AG20443 (cell line): ENCODE measurements around the gene ZNRF4.
"Not testable (repeated sequence)": the region's sequence is repeated elsewhere in the genome, so short reads cannot be mapped to it uniquely, and the experiment has no call there.

Experiments used
- DNase-seq: peaks from one replicate; pipeline ENCODE4 v3.0.0; 2012; ENCODE audit warnings: low spot score, mixed read lengths

The ZNRF4 gene, protein sequence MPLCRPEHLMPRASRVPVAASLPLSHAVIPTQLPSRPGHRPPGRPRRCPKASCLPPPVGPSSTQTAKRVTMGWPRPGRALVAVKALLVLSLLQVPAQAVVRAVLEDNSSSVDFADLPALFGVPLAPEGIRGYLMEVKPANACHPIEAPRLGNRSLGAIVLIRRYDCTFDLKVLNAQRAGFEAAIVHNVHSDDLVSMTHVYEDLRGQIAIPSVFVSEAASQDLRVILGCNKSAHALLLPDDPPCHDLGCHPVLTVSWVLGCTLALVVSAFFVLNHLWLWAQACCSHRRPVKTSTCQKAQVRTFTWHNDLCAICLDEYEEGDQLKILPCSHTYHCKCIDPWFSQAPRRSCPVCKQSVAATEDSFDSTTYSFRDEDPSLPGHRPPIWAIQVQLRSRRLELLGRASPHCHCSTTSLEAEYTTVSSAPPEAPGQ

DNA sequence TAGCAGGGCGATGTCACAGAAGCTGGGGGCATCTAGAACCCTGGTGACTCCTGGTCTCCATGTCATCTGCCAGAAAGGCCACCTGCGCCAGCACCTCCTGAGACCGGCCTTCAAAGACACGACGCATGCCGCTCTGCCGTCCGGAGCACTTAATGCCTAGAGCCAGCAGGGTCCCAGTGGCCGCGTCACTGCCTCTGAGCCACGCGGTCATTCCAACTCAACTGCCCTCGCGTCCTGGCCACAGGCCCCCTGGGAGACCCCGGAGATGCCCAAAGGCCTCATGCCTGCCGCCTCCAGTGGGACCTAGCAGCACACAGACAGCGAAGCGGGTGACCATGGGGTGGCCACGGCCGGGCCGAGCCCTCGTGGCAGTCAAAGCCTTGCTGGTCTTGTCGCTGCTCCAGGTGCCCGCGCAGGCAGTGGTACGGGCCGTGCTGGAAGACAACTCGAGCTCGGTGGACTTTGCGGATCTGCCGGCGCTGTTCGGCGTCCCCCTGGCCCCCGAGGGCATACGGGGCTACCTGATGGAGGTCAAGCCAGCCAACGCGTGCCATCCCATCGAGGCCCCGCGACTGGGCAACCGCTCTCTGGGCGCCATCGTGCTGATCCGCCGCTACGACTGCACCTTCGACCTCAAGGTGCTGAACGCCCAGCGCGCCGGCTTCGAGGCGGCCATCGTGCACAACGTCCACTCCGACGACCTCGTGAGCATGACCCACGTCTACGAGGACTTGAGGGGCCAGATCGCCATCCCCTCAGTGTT, at the start of gene ZNRF4:
Gene ZNRF4, plus strand, starts transcription at position 51 of the 763 bp plus-strand sequence. Its CDS starts 75 bp downstream, at position 126.
- DNase-seq, result no peak

DNA sequence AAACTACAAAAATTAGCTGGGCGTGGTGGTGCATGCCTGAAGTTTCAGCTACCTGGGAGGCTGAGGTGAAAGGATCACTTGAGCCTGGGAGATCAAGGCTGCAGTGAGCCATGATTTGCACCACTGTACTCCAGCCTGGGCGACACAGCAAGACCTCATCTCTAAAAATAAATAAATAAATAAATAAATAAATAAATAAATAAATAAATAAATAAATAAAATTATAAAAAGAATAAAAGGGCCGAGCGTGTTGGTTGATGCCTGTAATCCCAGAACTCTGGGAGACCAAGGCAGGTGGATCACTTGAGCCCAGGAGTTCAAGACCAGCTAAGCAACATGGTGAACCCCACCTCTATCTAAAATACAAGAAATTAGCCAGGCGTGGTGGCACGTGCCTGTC, 49.0 kb upstream of the ZNRF4 start:
- not testable (repeated sequence) for DNase-seq

DNA sequence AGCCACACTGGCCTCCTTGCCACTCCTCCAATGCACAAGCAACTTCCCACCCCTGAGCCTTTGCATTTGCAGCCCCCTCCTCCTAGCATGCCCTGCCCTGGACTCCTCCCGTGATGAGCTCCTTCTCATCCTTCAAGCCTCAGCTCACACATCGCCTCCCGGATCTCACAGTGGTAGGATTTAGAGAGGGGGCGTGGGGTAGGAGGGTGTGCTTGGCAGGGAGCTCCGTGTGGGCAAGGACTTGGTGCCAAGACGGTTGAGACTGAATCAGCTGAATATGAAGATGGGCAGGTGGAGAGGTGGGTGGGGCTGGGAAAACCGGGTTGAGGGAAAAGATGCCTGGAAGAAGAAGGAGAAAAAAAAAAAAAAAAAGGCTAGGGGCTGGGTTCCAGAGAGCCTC, 48.4 kb upstream of the ZNRF4 start:
- no peak for DNase-seq

DNA sequence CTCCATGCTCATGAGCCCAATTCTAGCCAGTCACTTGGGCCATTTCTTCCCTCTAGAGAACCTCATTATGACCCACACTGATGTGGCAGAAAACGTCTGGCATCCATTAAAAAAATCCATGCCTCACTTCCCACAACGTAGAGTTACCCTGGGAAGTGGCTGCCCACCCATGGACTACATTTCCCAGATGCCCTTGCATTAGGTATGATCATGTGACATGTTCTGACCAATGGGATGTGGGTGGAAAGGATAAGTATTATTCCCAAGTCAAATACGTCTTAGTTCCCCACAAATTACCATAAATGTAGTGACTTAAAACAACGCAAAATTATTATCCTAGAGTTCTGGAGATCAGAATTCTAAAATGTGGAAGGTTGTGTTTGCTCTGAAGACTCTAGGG, 47.9 kb upstream of the ZNRF4 start:
- no peak for DNase-seq

DNA sequence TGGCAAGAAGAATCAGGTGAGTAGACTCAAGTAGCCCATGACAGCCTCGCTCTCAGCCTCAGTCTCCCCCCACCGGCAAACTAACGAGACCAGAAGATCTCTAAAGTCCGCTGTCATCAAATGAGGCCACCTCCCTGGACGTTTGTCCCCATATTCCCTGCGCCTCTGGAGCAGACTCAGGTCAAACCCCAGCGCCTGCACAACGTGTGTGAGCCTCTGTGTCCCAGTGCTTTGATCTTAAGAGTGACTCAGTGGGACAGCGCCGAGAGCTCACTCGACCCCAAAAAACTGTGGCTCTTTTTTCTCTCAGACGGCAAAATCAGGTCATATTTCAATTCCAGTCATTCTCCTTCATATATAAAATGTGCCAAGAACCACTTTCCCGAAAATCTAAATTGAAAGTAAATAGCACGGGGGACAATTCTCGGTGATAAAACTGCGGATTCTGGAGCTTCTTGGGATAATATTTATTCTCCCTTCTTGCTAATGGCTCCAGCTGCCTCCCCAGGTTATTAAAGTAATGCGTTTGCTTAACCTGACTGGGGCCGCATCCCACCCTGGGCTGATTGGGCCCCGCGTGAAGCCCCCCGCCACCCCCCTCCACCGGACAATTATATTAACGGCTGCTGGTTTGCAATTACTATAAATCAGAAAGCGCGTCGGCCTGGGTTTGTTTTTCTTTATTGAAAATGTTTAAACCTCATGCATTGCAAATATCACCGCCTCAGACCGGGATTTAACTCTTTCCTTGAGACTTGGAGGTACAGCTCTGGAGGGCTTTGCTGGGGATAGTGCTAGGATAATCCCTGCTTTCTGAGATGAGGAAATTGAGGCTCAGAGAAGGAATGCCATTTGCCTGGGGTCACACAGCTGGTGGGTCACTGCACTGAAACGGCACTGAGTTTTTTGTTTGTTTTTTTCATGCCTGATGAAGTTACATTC, 37.5 kb upstream of the ZNRF4 start:
- DNase-seq, result no peak

DNA sequence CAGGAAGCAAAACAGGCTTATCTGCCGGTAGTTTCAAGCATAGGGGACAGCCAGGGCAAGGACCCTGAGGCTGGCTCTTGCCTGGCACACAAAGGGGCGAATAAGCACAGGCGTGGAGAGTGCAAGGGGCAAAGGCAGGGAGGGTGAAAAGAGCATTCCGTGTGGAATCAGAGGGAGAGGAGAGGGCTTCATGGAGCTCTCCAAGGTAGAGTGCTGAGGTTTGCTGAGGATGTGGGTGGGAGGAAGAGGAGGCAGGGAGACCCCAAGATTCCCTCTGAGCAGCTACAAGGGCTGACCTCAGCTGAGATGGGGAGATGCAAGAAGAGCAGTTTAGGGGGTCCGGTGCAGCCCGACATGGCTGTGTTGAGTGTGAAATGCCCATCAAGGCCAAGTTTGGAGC, 36.5 kb upstream of the ZNRF4 start:
- no peak for DNase-seq

DNA sequence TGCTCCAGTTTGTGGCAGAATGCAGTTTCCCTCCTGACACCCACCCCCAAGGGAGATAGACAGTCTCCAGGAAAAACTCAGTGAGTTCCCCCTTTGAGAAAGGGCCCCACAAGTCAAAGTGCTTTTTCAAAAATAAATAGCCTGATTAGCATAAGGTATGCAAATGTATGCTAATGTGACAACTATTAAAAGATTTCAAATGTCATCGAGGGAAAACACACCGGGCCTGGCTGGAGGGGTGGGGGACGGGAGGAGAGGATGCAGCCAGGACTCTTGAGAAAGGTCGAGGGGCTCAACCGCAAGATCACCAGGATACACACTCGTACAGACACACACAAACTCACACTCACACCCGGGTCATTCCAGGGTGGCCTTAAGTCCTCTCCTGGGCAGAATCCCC, 34.3 kb upstream of the ZNRF4 start:
- no peak for DNase-seq

DNA sequence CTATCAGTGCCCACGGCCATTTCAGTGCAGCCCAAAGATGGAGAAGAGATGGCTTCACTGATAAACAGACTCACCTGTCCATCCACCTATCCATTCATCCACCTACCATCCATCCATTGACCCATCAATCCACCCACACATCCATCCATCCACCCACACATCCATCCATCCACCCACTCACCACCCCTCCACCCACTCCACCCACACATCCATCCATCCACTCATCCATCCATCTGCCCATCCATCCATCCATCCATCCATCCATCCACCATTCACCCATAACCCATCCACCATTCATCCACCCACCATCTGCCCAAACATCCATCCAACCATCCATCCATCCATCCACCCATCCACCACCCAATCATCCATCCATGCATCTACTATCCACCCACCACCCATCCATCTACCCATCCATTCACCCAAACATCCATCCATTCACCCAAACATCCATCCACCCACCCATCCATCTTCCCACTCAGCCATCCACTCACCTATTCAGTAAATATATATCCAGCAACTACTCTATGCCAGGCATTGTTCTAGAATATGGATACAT, 31.6 kb upstream of the ZNRF4 start:
- no peak for DNase-seq

DNA sequence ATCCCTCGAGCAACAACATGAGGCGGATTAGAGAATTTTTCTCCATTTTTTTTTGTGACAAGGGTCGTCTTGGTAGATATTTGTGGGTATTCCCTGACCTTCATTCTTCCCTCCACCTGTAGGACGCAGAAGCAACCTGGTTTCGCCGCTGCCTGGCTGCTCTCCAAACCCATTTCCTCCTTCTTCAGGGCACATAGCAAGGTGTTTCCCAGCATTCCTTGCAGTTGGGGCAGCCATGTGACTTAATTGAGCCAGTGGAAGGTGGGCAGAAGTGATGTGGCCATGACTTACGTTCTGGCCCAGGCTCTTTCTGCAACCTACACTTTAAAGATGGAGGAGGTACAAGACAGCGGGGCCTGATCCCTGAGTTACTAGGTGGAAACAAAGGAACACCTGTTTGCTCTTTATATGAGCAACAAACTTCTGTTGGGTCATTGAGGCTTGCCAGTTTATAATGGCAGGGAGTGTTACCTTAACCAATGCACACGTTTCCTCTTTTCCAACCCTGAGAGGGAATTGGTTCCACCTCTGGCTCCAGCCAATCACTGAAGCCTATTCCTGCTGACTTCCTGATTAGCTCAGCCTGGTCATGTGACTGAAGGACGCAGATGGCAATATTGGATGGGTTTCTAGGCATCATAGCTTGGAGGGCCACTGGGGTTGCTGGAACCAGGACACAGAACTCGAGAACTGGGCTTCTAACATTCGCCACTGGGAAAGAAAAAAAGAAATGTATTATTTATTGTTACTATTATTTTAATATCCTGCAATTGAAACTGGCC, 30.8 kb upstream of the ZNRF4 start:
- no peak for DNase-seq

DNA sequence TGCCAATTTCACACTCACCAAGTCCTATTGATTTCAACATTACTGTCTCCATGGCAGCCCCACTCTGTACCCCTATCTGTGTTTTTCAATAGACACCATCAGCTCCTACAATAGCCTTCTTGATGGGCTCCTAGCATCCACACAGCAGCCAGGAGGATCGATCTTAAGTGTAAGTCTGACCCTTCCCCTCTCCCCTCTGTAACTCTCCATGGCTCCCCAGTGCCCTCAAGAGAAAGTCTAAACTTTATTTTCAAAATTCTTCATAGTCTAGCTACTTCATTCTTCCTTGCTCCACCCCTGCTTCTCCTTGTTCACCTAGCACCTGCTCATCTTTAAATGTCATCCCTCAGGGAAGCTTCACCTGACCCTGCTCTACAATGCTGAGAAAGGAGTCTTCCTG, 30.0 kb upstream of the ZNRF4 start:
- DNase-seq, result no peak

DNA sequence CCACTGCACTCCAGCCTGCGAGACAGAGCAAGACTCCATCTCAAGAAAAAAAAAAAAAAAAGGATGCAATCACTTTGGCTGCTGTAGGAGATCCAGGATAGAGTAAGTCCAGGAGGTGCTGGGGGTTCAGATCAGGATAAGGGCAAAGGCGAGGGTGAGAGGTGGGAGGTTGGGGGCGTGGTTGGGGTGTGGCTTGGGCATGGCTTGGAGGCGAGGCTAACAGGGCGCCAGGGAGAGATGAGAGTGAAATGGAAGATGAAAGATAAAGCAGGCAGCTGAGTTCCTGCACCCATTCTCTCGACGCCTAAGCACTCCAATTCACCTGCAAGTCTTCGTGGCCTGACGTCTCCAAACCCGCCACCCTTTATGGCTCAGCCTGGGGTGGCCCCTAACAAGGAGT, 25.0 kb upstream of the ZNRF4 start:
- DNase-seq, result no peak

DNA sequence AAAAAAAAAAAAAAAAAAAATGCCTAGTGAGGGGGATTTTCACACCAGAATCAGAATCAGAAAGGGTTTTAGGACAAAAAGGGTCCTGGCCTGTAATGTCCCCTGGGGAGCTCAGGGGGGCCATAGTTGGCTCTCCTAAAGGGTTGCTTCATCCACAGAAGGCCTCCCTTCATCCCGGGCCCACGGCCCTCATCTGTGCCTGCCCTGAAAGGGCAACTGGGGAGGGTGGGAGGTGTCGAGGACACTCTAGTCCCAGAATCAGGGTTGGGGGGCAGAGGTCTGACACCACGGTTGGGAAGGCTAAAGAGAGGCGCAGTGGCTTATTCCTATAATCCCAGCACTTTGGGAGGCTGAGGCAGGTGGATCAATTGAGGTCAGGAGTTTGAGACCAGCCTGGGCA, 22.5 kb upstream of the ZNRF4 start:
- DNase-seq, result no peak

DNA sequence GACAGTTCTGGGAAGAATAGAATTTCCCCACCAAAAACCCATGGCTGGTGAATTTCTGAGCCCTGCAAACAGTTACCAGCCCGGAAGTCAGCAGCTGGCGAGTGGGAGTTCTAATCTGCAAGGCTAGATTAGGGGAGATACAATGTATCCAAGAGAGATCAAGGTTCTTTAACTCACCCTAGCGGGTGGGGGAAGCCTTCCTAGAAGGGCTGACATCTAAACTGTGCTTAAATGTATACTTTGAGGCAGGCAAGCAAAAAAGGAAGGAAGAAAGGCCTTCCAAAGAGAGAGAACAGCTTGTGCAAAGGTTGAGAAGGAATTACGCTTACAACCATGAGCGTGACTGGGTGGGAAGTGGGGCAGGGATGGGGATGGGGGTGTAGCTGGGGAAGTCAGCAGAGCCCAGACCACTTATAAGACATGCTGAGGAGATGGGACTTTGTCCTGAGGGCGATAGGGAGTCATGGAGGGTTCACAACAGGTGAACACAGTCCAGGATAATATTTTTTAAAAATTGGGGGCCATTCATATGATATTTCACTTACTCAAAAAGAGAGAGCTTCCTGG, 20.8 kb upstream of the ZNRF4 start:
- DNase-seq, result no peak

DNA sequence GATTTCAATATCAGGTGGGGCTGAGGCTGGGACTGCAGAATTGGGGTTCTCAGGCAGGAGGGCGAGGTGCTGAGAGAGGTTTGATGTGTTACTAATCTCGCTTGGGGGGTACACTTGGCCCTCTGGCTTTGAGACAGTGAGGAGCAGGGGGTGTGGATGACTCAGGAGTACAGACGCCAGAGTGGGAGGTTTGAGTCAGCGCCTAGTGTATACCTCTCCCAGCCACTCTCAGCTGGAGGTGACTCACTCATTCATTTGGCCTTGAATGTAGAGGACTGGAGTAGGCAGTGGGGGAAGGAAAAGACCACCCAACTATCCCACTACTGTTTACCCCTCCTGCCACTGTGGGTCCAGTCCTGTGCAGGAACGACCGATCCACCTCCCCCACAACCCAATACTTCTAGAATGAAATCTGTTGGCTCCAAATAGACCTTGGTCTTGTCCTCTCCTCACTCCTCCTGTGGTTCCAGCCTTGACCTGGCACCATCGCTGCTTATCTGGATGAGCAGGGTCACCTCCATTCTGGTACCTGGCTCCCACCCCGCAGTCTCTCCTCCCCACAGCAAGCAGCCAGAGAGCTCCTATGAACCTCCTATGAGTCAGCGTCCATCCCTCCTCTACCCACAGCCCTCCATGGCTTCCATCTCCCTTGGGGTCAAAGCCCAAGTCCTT, 20.1 kb upstream of the ZNRF4 start:
- DNase-seq, result peak; percentile 85

DNA sequence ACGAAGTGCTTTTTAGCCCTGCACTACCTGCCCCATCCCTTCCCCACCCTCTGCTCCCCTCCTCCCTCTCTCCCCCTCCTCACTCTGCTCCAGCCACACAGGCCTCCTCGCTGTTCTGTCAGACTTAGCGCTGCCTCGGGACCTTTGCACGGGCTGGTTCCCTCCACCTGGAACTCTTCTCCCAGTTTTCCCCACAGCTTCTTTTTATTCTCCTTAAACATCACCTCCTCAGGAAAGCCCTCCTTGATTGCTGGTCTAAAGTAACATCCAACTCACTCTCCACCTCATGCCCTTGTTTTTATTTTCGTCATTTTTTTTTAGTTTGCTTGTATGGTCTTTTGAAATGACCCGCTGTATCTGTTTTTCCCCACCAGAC, 19.6 kb upstream of the ZNRF4 start:
- no peak for DNase-seq

DNA sequence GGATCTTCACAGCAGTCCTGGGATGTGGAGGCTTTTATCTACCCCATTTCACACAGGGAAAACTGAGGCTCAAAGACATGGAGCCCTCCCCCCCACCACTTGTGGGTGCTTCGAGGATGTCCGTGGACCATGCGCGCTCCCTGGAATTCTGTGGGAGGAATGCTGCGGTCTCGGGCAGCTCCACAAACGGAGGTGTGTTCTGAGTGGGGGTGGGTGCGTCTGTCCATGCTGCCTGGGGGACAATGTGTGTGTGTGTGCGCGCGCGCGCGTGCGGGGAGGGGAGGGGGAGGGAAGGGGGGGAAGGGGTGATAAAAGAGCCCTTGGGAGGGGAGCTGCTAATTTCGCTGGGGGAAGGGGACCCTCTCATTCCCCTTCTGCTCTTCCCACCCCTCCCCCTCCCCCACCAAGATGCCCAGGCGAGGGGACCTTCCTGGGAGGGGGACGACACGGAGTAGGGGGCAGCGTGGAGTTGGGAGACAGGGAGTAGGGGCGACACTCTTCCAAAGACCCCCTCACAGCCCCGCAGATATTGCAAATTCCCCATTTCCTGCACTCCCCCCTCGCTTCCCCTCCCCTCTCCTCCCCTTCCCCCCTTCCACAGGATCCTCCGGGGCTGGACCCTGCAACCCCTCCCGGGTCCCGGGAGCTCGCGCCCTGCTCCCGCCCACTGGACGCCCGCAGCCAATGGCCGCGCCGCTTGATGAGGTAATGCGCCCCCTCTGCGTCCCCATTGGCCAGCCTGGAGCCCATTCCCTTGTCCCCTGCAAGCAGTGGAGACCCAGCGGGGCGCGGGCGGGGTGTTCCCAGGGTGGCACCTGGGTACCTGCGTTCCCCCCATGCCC, 18.9 kb upstream of the ZNRF4 start:
- DNase-seq, result peak; percentile 95

DNA sequence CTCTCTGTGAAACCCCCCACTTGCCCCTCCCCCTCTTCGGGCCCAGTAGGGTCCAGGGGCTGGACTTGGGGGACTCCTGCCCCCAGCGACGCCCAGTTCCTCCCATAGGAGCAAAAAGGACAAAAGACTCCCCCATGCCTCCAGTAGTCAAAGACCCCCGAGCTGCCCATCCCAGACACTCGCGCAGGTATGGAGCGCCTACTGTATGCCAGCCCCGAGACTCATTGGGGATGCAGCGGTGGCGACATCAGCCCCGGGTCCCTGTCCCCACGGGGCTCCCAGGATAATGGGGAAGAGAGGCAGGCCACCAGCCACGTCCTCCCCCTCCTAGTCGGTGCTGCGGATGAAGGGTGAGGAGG, 18.3 kb upstream of the ZNRF4 start:
- DNase-seq, result no peak

DNA sequence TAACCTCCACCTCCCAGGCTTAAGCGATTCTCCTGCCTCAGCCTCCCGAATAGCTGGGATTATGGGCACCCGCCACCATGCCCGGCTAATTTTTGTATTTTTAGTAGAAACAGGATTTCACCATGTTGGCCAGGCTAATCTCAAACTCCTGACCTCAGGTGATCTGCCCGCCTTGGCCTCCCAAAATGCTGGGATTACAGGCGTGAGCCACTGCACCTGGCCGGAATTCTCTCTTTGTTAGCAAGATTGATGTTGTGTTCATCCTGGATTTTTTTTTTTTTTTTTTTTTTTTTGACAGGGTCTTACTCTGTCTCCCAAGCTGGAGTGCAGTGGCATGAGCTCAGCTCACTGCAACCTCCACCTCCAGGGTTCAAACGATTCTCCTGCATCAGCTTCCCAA, 16.5 kb upstream of the ZNRF4 start:
- DNase-seq, result not testable (repeated sequence)

DNA sequence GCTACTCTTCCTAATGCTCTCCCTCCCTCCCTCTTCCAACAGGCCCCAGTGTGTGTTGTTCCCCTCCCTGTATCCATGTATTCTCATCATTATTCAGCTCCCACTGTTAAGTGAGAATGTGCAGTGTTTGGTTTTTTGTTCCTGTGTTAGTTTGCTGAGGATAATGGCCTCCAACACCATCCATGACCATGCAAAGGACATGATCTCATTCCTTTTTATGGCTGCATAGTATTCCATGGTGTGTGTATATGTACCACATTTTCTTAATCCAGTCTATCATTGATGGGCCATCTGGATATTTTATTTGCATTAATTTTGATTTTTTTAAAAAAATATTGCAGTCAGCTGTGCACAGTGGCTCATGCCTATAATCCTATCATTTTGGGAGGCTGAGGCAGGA, 15.8 kb upstream of the ZNRF4 start:
- no peak for DNase-seq

DNA sequence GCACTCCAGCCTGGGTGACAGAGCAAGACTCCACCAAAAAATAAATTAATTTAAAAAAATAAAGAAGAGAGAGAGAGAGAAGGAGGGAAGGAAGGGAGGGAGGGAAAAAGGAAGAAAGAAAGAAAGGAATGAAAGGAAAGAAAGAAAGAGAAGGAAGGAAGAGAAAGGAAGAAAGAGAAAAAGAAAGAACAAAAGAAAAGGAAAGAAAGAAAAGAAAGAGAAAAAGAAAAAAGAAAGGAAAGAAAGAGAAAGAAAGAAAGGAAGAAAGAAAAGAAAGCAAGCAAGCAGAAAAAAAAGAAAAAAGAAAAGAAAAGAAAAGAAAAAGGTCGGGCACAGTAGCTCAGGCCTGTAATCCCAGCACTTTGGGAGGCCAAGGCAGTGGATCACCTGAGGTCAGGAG, 14.9 kb upstream of the ZNRF4 start:
- DNase-seq, result no peak
